WTC11 (cell line): Measurements from ENCODE around the gene RREB1.

Experiments used
- ATF3 ChIP-seq: sonication (generic); formaldehyde crosslinking; conservative IDR thresholded peaks from 2 replicates; pipeline ENCODE4 v1.8.1; 2022; ENCODE audit warnings: mild to moderate bottlenecking, missing genetic modification reagents
- CBFB ChIP-seq: sonication (generic); formaldehyde crosslinking; IDR thresholded peaks from 2 replicates; pipeline ENCODE4 v1.8.1; 2022; ENCODE audit warnings: mild to moderate bottlenecking, low read depth, missing genetic modification reagents
- CREB1 ChIP-seq: sonication (generic); formaldehyde crosslinking; IDR thresholded peaks from 2 replicates; pipeline ENCODE4 v1.8.0; 2023; ENCODE audit warnings: mild to moderate bottlenecking, missing genetic modification reagents
- HMGXB4 ChIP-seq: sonication (generic); formaldehyde crosslinking; IDR thresholded peaks from 2 replicates; pipeline ENCODE4 v1.8.1; 2023; ENCODE audit warnings: mild to moderate bottlenecking, moderate library complexity, missing genetic modification reagents
- NFATC4 ChIP-seq: fragments of 250-450 bp; sonication (Bioruptor Pico); IDR thresholded peaks from 2 replicates; pipeline ENCODE4 v1.9.0; 2021; ENCODE audit warnings: mild to moderate bottlenecking
- NR3C1 ChIP-seq: sonication (generic); formaldehyde crosslinking; conservative IDR thresholded peaks from 2 replicates; pipeline ENCODE4 v1.8.1; 2023; ENCODE audit warnings: low read depth, mild to moderate bottlenecking, missing genetic modification reagents
- SOX15 ChIP-seq: fragments of 250-450 bp; sonication (Bioruptor Pico); IDR thresholded peaks from 2 replicates; pipeline ENCODE4 v1.9.0; 2021; ENCODE audit warnings: mild to moderate bottlenecking
- SP1 ChIP-seq: sonication (generic); formaldehyde crosslinking; conservative IDR thresholded peaks from 2 replicates; pipeline ENCODE4 v1.8.1; 2022; ENCODE audit warnings: missing genetic modification reagents
- TEAD1 ChIP-seq: sonication (generic); formaldehyde crosslinking; IDR thresholded peaks from 2 replicates; pipeline ENCODE4 v1.8.0; 2022; ENCODE audit warnings: mild to moderate bottlenecking, missing genetic modification reagents
- USF2 ChIP-seq: sonication (generic); formaldehyde crosslinking; IDR thresholded peaks from 2 replicates; pipeline ENCODE4 v1.8.1; 2023; ENCODE audit warnings: mild to moderate bottlenecking, missing genetic modification reagents, moderate library complexity
- ZNF121 ChIP-seq: sonication (generic); formaldehyde crosslinking; IDR thresholded peaks from 2 replicates; pipeline ENCODE4 v1.8.0; 2023; ENCODE audit warnings: missing genetic modification reagents
- TF ChIP-seq, protein P1 (sequence below): fragments of 200-600 bp; IDR thresholded peaks from 2 replicates; pipeline ENCODE4 v1.8.0; 2022; ENCODE audit warnings: antibody characterized with exemption

DNA sequence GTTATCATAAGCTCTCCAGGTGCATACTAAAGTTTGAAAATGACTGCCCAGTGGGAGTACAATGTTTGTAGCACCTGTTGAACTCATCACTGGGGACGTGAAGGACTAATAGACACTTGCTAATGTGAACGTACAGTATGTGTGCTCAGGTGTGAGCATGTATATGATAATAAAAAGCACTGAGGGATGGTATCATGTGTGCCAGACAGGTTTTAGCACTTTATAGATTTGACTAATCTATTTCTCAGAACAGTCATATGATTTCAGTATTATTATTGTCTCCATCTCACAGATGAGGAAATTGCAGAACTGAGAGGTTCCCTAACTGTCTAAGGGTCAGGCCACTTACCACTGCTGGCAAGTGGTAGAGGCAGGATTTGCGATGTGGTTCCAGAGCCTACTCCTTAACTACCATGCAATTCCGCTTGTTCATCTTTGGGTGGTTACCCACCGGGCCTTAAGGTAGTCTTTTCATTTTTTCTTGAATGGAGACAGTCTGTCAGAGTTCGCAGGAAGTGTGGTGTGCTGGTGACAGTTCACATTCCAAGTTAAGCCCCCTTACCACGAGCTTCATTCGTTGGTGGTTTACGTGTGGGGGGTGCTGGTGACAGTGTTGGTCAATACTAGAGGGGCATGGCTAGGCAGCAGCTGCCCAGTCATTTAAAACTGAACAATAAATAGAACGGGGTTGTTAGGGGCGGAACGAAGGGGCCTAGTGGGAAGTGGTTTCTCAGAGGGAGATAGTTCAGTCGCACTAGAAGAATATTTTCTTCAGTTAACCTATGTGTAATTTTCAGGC is 46.8 kb downstream of the RREB1 start:
- TF ChIP-seq, protein P1, sequence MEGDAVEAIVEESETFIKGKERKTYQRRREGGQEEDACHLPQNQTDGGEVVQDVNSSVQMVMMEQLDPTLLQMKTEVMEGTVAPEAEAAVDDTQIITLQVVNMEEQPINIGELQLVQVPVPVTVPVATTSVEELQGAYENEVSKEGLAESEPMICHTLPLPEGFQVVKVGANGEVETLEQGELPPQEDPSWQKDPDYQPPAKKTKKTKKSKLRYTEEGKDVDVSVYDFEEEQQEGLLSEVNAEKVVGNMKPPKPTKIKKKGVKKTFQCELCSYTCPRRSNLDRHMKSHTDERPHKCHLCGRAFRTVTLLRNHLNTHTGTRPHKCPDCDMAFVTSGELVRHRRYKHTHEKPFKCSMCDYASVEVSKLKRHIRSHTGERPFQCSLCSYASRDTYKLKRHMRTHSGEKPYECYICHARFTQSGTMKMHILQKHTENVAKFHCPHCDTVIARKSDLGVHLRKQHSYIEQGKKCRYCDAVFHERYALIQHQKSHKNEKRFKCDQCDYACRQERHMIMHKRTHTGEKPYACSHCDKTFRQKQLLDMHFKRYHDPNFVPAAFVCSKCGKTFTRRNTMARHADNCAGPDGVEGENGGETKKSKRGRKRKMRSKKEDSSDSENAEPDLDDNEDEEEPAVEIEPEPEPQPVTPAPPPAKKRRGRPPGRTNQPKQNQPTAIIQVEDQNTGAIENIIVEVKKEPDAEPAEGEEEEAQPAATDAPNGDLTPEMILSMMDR, result no peak
- no peak for TF ChIP-seq USF2 (CRISPR knock-in tag)
- no peak for TF ChIP-seq CREB1 (CRISPR knock-in tag)
- no peak for TF ChIP-seq CBFB (CRISPR knock-in tag)
- no peak for TF ChIP-seq HMGXB4 (CRISPR knock-in tag)
- TF ChIP-seq SOX15 (CRISPR knock-in tag), result no peak
- no peak for TF ChIP-seq ATF3 (CRISPR knock-in tag)
- TF ChIP-seq TEAD1 (CRISPR knock-in tag), result no peak
- no peak for TF ChIP-seq NFATC4 (CRISPR knock-in tag)
- TF ChIP-seq NR3C1 (CRISPR knock-in tag), result no peak
- TF ChIP-seq SP1, result no peak
- TF ChIP-seq ZNF121 (CRISPR knock-in tag), result no peak
